Renal pelvis (tissue), 4 donors: Measurements from ENCODE around the gene NIPAL3. TPM values are rescaled to one million over a fixed set of nuclear protein-coding genes. Genes with fewer than 3 reads are reported as not detected.
"Not testable (repeated sequence)": the region's sequence is repeated elsewhere in the genome, so short reads cannot be mapped to it uniquely, and the experiment has no call there.

ENCODE experiments used
- DNase-seq: peaks from one replicate; pipeline ENCODE4 v3.0.0-alpha.2; 2013
- polyA plus RNA-seq, 3 donors: library from polyadenylated mRNA; unstranded; fragments of 120-200 nt; gene quantifications; one replicate each; pipeline ENCODE4 v1.2.1, GENCODE V29; 2013; ENCODE audit not compliant: insufficient read length in 3 of 3

Gene NIPAL3
- polyA plus RNA-seq, 3 donors: 18.3 to 25.4 (median 22.2) TPM

DNA sequence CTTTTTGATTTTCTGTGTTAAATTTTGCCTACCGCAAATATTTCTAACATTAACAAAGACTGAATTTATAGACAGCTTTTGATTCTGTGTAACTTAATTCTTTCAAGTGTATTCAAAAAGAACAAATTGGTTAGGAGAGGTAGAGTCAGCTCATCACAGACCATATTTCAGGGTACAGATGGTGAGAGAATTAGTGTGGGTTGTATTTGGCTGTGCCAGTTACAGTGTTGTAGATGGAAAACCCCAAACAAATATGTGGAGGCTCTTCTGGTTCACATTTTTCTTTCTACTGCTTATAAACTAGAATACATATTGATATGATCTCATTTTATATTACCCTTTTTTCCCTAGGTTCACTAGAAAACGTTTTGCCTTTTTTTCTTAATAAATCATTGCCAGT lies 98.1 kb downstream of the NIPAL3 start:
- DNase-seq: no peak

DNA sequence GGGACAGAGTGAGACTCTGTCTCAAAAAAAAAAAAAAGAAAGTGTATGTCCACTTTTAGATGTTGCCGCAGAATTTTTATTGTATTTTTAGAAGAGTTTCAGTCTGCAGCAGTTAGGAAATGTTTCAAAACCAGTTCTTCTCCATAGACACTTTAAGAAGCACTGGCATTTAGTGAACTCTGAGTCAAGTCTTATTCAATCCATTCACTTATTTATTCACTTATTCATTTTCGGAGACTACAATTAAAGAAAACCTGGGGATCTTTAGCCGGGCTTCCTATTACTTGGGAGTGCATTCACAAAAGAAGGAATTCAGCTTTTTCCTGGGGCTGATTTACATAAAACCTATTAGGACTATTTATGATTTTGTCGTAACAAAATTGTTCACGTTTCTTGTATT lies 99.3 kb downstream of the NIPAL3 start:
- no peak for DNase-seq

DNA sequence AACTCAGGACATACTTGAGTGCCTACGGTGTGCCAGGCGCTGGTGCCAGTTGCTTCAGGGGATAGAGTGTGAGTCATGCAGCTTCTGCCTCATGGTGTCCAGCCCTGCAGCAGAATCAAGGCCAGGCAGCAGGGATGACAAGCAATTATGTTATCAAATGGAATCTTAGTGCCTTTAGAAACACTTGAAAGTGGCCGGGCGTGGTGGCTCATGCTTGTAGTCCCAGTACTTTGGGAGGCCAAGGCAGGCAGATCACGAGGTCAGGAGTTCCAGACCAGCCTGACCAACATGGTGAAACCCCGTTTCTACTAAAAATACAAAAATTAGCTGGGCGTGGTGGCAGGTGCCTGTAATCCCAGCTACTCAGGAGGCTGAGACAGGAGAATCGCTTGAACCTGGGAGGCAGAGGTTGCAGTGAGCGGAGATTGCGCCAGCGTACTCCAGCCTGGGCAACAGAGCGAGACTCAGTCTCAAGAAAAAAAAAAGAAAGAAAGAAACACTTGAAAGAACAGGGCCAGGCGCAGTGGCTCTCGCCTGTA lies 100.1 kb downstream of the NIPAL3 start:
- DNase-seq: not testable (repeated sequence)

- no peak for DNase-seq
Measured at GRCh38 chr1:24516506-24516905, 100.9 kb downstream of the NIPAL3 start.

DNA sequence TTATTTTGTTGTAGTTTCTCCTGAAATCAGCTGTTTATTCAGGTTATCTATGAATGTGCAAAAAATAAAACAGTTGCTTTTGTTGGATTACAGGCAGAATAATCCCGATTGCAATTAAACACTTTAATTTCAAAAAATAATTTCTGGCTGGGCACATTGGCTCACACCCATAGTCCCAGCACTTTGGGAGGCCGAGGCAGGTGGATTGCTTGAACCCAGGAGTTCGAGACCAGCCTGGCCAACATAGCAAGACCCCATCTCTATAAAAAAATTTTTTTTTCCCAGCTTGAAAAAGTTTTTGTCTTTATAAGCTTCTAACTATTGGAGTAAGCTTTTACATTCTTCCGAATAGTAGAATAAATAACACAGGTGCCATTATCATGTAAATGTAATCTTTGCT lies 102.3 kb downstream of the NIPAL3 start:
- no peak for DNase-seq

- DNase-seq: not testable (repeated sequence)
Measured at GRCh38 chr1:24520282-24520681, 104.7 kb downstream of the NIPAL3 start.

Other genes with a start within 250 kb of the NIPAL3 start
- gene IFNLR1, start 228.5 kb upstream of the NIPAL3 start, polyA plus RNA-seq: 1 to 10 TPM; 5.1 to 6.1 (median 5.8) TPM
- gene GRHL3, start 96.4 kb upstream of the NIPAL3 start, polyA plus RNA-seq: 1 to 10 TPM; 5.2 to 6.7 (median 5.5) TPM
- gene STPG1, start 2.0 kb upstream of the NIPAL3 start, polyA plus RNA-seq: 10 to 100 TPM; 10.9 to 15.9 (median 13.4) TPM
- 10 to 100 TPM; 10.1 to 10.7 (median 10.2) TPM for gene RCAN3, start 87.0 kb downstream of the NIPAL3 start, polyA plus RNA-seq
- under 1 TPM; 0.47 to 0.79 (median 0.59) TPM for gene NCMAP, start 140.3 kb downstream of the NIPAL3 start, polyA plus RNA-seq
- gene SRRM1, start 227.5 kb downstream of the NIPAL3 start, polyA plus RNA-seq: 100 to 1,000 TPM; 130 to 192 (median 167) TPM